ENCODE data around the gene ZFYVE9. TPM values are rescaled to one million over a fixed set of nuclear protein-coding genes. Genes with fewer than 3 reads are reported as not detected.

Gene ZFYVE9
- total and polyA plus RNA-seq, 2 of the 8 experiments (the other 6 are each of a cell fraction or from before 2014, with no cell fraction given) = 5.8 to 26.5 TPM

DNA sequence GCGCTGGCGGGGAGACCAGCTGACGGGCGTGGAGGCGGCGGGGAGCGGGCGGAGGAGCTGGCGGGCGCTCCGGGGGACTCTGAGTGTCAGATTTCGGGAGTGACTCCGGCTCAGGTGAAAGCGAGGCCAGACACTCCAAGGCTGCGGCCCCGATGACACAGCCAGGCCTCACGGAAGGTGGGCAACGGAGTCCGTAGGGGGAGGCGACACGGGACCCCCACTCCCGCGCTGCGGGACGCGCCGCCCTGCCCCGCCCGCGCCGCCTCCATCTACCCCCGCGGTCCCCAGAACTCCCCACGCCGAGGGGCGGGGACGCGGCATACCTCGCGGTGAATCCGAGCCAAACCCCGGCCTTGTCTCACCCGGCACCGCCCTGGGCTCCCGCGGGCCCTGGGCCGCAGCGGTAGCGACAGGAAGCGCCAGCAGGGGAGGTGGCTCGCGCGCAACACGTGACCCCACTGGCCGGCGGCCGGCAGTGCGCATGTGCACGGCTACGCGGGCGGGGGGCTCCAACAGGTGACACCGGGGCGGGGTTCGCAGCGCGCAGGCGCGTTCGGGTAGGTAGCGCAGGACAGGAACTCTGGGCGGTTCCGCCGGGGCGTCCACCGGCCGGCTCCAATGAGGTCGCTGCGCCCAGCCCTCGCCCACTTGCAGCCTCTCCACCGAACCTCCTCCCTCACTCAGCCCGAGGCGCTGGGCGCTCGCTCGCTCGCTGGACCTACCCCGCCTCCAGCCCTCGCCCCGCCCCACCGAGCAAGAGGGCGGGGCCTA, 224.0 kb downstream of the ZFYVE9 start, which contains the start of gene CC2D1B:
Gene CC2D1B, minus strand, starts transcription at position 460 of the 771 bp plus-strand sequence. CDS start 1,585 bp downstream, outside the sequence.
- POLR2A ChIA-PET (ENCODE audit: partially characterized antibody) = interaction anchor here (0.6 to 4.0 kb wide), 8 partner anchors 9 to 333 kb away, joined by 3 to 46 read pairs (median 6); partner anchors contain the start of genes BTF3L4, ORC1, PRPF38A and TXNDC12
- Histone ChIP-seq H3K9me3 (ENCODE audit: insufficient read depth in 2 of 2, low read depth in 1 of 2, low read length in 1 of 2) (no peaks in the 10 kb centered on the region), H3K23ac (ENCODE audit: insufficient read length) (no peak within 1 kb of the TSS), H4K91ac (replicated peaks; ENCODE audit: insufficient read length, low read length) (peak within 1 kb of the TSS; percentile 87), H4K20me1 (replicated peaks in 1 of 2; ENCODE audit: control insufficient read depth in 1 of 2, insufficient read depth in 2 of 2, low read length in 2 of 2) (peaks cover 0 to 9% of the 10 kb centered on the region in 2 experiments), H4K5ac (ENCODE audit: insufficient read length, low read depth, low read length) (peak within 1 kb of the TSS; percentile 54), H3K4ac (replicated peaks; ENCODE audit: insufficient read length, low read depth, low read length) (peak within 1 kb of the TSS; percentile 35), H3K79me2 (ENCODE audit: control insufficient read depth in 1 of 2, insufficient read depth in 2 of 2, low read length in 2 of 2) (peaks cover 0 to 5% of the 10 kb centered on the region in 2 experiments; a peak in 1 of 4 replicates), H3K27ac (ENCODE audit: low read depth, low read length) (peak within 1 kb of the TSS; percentile 20; the same call in 1 of the 2 replicates), H3K56ac (replicated peaks; ENCODE audit: insufficient read length, low read depth, low read length) (peak within 1 kb of the TSS; percentile 33), H3K14ac (ENCODE audit: insufficient read length) (no peak within 1 kb of the TSS), H2AK5ac (ENCODE audit: low read depth, low read length) (0 out of 2 replicates have a peak within 1 kb of the TSS, but pooled peaks have one; percentile 69), H2BK12ac (ENCODE audit: low read depth, low read length) (0 out of 2 replicates have a peak within 1 kb of the TSS, but pooled peaks have one; percentile 76), H2BK20ac (ENCODE audit: low read length) (no peak within 1 kb of the TSS), H3K79me1 (ENCODE audit: low read depth, low read length) (peaks cover 9% of the 10 kb centered on the region; the same call in 1 of the 2 replicates), H3K4me2 (ENCODE audit: insufficient read depth in 1 of 2, low read depth in 2 of 2, low read length in 2 of 2) (peak within 1 kb of the TSS; percentile 86 to 99), H3K4me1 (replicated peaks in 1 of 4; ENCODE audit: control insufficient read depth in 3 of 4, insufficient read depth in 4 of 4, low read length in 3 of 4) (peaks cover 0 to 9% (median 5%) of the 10 kb centered on the region in 4 experiments), H3K27me3 (replicated peaks in 1 of 4; ENCODE audit: control insufficient read depth in 3 of 4, extremely low read depth in 1 of 4, insufficient read depth in 3 of 4, low read length in 3 of 4) (no peaks in the 10 kb centered on the region), H3K9ac (replicated peaks in 1 of 4; ENCODE audit: extremely low read depth in 1 of 4, low read depth in 3 of 4, low read length in 3 of 4) (peak within 1 kb of the TSS; percentile 59 to 88 (median 66)), H3K4me3 (ENCODE audit: extremely low read depth in 1 of 4, insufficient read depth in 2 of 4, low read depth in 3 of 4, low read length in 4 of 4) (peak within 1 kb of the TSS; percentile 76 to 92 (median 86)), H3K23me2 (ENCODE audit: low read depth, low read length) (peaks cover 12% of the 10 kb centered on the region), H2BK15ac (ENCODE audit: low read length) (no peak within 1 kb of the TSS), H3K18ac (ENCODE audit: extremely low read depth, low read length) (peak within 1 kb of the TSS; percentile 87), H4K8ac (ENCODE audit: extremely low read depth, insufficient read depth, low read length) (peak within 1 kb of the TSS; percentile 83), H3K36me3 (ENCODE audit: control insufficient read depth in 2 of 4, insufficient read depth in 4 of 4, low read length in 3 of 4) (peaks cover 0 to 15% (median 7%) of the 10 kb centered on the region in 4 experiments; a peak in 4 of 8 replicates), H2AFZ (ENCODE audit: low read length) (peak within 1 kb of the TSS; percentile 74; the same call in 1 of the 2 replicates), H2BK5ac (ENCODE audit: low read depth, low read length) (peak within 1 kb of the TSS; percentile 73; the same call in 1 of the 2 replicates), H2BK120ac (replicated peaks; ENCODE audit: low read depth, low read length) (no peak within 1 kb of the TSS)
- DNase-seq (ENCODE audit: low read depth in 1 of 2, low spot score in 2 of 2) = peak; percentile 99 to 100
- WGBS, 2 experiments (ENCODE audit: extremely low coverage in 1 of 2, insufficient coverage in 1 of 2, insufficient read length in 1 of 2, insufficient replicate concordance in 2 of 2, low coverage in 1 of 2, low lambda C conversion rate in 2 of 2, missing lambda C conversion rate in 1 of 2) = 4% methylated on average over 53 of the region's 92 CpGs; no CpG with 5 or more reads in 1 of the 2 experiments
- no peak for FAIRE-seq
- CTCF ChIA-PET (ENCODE audit: partially characterized antibody) = interaction anchor here (1.0 to 1.4 kb wide), 3 partner anchors 14 to 24 kb away, joined by 3 to 9 read pairs (median 5); no protein-coding TSS in a partner anchor
- TF ChIP-seq POU5F1 (IDR thresholded peaks at IDR 0.05; ENCODE audit: low read depth, low read length) (no peak), CHD2 (IDR thresholded peaks at IDR 0.05; ENCODE audit: low read length) (no peak), HDAC6 (IDR thresholded peaks at IDR 0.05; ENCODE audit: low read depth, low read length) (no peak), KDM5A (IDR thresholded peaks at IDR 0.05; ENCODE audit: low read length) (no peak), CTBP2 (IDR thresholded peaks at IDR 0.05; ENCODE audit: borderline replicate concordance, insufficient read depth, insufficient read length, low read length) (no peak), EZH2 (IDR thresholded peaks at IDR 0.05; ENCODE audit: low read depth, low read length, severe bottlenecking) (no peak), SP2 (IDR thresholded peaks at IDR 0.05; ENCODE audit: low read length) (no peak), SIN3A (conservative IDR thresholded peaks at IDR 0.05 in 1 of 2, IDR thresholded peaks at IDR 0.05 in 1 of 2; ENCODE audit: low read depth in 1 of 2, low read length in 2 of 2) (peak; percentile 49 to 50; a peak in 2 of 4 replicates), PHF8 (conservative IDR thresholded peaks at IDR 0.05; ENCODE audit: low read depth, low read length) (peak; percentile 84), GTF2F1 (IDR thresholded peaks at IDR 0.05; ENCODE audit: borderline replicate concordance, low read depth, low read length) (no peak), MAFK (IDR thresholded peaks at IDR 0.05; ENCODE audit: low read depth, low read length) (no peak)

All from H1 (cell line).